ENCODE data around the gene SEMA3D.

Gene SEMA3D

DNA sequence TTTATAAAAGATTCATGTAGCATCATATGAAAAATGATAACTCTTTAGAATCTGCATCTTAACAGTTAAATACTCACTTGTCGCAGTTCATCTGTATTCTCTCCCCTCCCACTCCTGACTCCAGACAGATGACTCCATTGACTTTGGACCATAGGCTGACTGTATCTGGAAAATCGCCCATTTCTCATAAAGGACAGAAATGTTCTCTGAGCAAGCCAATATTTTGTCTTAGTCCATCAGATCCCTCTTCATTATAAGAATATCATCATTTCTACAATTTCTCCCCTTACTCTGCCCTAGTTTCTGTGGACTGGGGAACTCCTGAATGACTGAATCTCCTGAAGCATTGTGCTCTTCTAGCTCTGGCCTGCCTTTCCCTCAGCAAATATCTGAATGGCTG lies 125.4 kb downstream of the SEMA3D start:
- TF ChIP-seq, protein P1, sequence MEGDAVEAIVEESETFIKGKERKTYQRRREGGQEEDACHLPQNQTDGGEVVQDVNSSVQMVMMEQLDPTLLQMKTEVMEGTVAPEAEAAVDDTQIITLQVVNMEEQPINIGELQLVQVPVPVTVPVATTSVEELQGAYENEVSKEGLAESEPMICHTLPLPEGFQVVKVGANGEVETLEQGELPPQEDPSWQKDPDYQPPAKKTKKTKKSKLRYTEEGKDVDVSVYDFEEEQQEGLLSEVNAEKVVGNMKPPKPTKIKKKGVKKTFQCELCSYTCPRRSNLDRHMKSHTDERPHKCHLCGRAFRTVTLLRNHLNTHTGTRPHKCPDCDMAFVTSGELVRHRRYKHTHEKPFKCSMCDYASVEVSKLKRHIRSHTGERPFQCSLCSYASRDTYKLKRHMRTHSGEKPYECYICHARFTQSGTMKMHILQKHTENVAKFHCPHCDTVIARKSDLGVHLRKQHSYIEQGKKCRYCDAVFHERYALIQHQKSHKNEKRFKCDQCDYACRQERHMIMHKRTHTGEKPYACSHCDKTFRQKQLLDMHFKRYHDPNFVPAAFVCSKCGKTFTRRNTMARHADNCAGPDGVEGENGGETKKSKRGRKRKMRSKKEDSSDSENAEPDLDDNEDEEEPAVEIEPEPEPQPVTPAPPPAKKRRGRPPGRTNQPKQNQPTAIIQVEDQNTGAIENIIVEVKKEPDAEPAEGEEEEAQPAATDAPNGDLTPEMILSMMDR (IDR thresholded peaks at IDR 0.05; ENCODE audit: low read depth, low read length, missing control alignments): no peak
- in situ Hi-C loops (cut with HindIII; ENCODE audit: low sequenced_read_pairs): loop anchor here (25.0 kb wide), 2 partner anchors 626 to 776 kb away; no protein-coding TSS in a partner anchor
- H3K4me3 ChIP-seq (ENCODE audit: low read depth, low read length): no peak overlapping the region
- no peak for DNase-seq (ENCODE audit: low read depth)

DNA sequence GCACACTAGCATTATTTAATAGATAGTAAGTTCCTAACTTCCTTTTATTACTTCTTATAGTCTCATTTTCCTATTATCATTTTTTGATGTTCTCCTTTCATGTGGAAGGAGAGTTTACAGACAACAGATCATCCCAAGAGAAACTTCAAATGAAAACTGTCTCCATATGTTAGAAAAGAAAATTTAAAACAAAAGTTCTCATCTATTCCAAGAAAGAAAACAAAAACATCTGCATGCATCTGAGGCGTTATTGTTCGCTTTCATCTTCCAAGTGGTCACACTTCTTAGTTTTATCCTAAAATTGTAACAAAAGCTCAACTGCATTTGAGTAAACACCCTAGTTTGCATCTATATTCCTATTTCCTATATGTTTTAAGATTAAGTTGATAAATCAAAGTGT lies 126.2 kb downstream of the SEMA3D start:
- H3K4me3 ChIP-seq (ENCODE audit: low read depth, low read length): no peak overlapping the region
- DNase-seq (ENCODE audit: low read depth): no peak
- in situ Hi-C loops (cut with HindIII; ENCODE audit: low sequenced_read_pairs): loop anchor here (25.0 kb wide), 2 partner anchors 627 to 777 kb away; no protein-coding TSS in a partner anchor
- TF ChIP-seq, protein P1 (IDR thresholded peaks at IDR 0.05; ENCODE audit: low read depth, low read length, missing control alignments): no peak

- in situ Hi-C loops (cut with HindIII; ENCODE audit: low sequenced_read_pairs): loop anchor here (25.0 kb wide), 2 partner anchors 631 to 781 kb away; no protein-coding TSS in a partner anchor
- TF ChIP-seq, protein P1 (IDR thresholded peaks at IDR 0.05; ENCODE audit: low read depth, low read length, missing control alignments): no peak
- no peak overlapping the region for H3K4me3 ChIP-seq (ENCODE audit: low read depth, low read length)
- no peak for DNase-seq (ENCODE audit: low read depth)
These were observed 130.9 kb downstream of the SEMA3D start for GRCh38 chr7:85055906-85056305.

DNA sequence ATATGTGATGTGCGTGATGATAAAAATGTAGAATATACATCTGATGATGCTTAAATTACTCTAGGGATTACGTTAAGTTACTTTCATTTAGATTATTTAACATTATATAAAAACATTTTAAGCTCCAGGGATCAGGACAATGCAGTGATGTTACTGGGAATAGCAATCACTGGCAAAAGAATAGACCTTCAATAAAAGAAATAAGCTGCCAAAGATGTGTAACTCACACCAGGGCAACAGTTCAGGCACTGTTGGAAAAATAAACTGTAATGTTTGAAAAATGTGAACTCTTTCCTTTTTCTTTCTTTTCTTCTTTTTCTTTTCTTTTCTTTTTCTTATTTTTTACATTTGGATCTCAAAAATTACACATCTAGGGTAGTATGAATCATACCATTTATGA lies 131.7 kb downstream of the SEMA3D start:
- in situ Hi-C loops (cut with HindIII; ENCODE audit: low sequenced_read_pairs): loop anchor here (25.0 kb wide), 2 partner anchors 632 to 782 kb away; no protein-coding TSS in a partner anchor
- TF ChIP-seq, protein P1 (IDR thresholded peaks at IDR 0.05; ENCODE audit: low read depth, low read length, missing control alignments): no peak
- no peak for DNase-seq (ENCODE audit: low read depth)
- H3K4me3 ChIP-seq (ENCODE audit: low read depth, low read length): no peak overlapping the region

GRCh38 chr7:85054306-85054705 lies 132.6 kb downstream of the SEMA3D start:
- H3K4me3 ChIP-seq (ENCODE audit: low read depth, low read length): no peak overlapping the region
- DNase-seq (ENCODE audit: low read depth): no peak
- in situ Hi-C loops (cut with HindIII; ENCODE audit: low sequenced_read_pairs): loop anchor here (25.0 kb wide), 2 partner anchors 633 to 783 kb away; no protein-coding TSS in a partner anchor
- TF ChIP-seq, protein P1 (IDR thresholded peaks at IDR 0.05; ENCODE audit: low read depth, low read length, missing control alignments): no peak

DNA sequence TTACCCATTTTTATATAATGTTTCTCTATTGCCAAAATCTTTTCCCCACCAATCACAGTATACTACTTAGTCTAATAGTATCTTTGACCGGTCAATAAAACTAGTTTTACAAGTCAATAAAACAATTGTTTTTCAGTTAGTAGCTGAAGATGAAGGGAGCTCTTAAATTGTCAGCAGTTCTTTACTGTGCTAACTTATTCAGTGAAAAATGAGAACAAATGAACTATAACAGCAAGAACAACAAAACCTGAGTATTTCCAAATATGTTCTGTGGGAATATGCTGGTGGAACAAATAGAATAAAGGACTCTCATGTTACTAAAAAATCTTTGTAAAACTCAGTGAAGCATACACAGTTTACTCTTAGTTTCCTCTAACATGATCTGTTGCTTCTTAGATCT lies 134.0 kb downstream of the SEMA3D start:
- in situ Hi-C loops (cut with HindIII; ENCODE audit: low sequenced_read_pairs): loop anchor here (25.0 kb wide), 2 partner anchors 634 to 784 kb away; no protein-coding TSS in a partner anchor
- TF ChIP-seq, protein P1 (IDR thresholded peaks at IDR 0.05; ENCODE audit: low read depth, low read length, missing control alignments): no peak
- DNase-seq (ENCODE audit: low read depth): no peak
- no peak overlapping the region for H3K4me3 ChIP-seq (ENCODE audit: low read depth, low read length)

All from astrocyte of the cerebellum (primary cell).